HuH-7.5 (cell line): ENCODE measurements around the gene UBE2G2.

ENCODE experiments used
- DNase-seq: peaks from one replicate; pipeline ENCODE4 v3.0.0; 2011; ENCODE audit warnings: low spot score

The UBE2G2 gene

DNA sequence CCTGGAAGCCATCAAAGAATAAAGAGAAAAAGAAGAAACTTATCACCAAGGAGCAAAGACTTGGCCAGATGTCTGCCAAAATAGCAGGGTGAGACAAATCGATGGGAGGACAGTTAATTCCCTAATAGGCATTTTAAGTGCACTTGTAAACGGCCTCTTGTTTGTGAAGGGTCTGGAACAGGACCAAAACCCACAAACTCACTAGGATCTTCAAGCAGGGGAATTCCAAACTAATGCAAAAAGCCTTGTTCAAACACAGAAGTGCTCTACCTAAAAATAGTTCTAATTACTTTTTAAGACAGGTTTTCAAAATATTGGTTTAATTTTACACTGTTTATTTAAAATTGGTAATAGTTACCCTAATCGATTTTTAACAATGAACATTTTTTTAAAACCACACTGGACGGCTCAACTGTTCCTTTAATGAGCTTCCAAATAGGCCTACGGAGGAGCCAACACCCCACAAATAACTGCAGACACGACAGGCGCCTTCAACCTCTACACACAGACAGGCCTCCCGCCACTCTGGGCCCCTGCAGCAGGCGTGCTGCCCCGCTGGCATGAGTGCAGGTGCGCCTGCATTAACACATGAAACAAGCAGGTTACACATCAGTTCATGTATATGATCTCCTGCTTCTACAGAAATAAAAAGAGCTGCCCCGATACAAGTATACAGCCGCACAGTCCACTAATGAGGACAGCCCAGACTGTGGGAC is 15.8 kb downstream of the UBE2G2 start:
- DNase-seq: no peak

DNA sequence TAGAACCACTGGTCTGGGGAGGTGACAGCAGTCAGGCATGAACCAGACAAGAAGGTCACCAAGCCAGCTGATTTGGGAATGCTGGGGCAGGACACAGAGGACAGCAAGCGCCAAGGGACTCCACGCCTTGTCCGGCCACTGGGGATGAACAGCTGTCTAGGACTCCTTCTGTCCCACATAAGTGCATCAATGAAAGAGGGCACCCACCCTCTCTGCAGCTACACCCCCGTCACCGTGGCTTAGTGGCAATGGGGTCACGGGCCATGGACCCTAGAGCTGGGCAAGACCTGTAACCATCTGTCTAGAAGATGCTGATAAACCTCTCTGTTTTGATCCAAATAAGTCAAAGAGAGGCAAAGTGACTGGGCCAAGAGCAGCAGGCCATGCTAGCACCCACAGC is 16.8 kb downstream of the UBE2G2 start:
- no peak for DNase-seq

DNA sequence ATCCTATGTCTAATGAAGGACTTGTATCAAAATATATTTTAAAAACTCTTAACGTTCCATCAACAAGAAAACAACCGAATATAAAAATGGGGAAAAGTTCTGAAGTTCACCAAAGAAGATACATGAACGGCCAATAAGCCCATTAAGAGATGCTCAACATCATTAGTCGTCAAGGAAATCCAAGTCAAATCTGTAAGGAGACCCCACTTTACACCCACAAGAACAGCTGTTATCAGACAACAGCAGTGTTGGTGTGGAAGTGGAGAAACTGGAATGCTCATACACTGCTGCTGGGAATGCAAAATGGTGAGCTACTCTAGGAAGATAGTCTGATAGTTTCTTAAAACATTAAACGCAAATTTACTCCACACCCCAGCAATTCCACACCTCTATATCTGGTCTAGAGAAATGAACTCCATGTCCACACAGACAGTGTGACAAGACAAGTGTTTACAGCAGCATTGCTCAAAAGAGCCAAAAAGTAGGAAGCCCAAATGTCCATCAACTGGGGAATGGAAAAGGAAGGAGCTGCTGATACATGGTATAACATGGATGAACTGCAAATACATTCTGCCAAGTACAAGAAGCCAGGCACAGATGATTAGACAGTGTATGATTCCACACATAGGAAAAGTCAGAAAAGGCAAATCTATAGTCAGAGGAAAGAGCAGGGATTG is 18.5 kb downstream of the UBE2G2 start:
- no peak for DNase-seq

DNA sequence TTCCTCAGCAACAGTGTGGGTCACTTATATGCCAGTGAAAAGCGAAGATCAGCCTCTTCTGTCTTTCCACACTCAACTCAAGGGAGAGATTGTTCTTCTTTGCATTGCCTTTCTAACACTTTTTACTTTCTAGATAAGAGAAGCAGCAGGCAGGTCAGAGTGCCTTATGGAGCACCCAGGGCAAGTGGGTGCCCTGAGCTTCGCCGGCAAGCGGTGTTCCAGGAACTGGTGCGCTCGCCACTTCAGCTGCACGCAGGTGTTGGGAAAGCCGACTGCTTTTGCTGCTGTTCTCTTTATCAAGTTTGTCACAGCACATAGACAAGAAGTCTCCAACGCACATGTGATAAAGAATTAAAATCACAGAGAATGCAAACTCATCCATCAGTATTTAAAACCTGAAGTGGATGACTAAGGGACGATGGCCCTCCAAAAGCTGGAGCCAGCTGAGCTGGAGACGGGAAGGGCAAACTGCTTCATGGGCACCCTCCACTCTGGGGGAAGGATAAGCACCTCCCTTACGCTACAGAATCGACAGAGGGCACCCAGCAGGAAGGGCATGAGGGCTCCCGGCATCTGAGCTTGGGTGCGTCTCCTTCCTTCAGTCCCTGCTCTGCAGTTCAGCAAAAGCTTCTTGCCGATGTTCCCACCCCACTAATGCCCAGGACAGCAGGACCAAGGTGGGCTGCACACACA is 20.7 kb downstream of the UBE2G2 start:
- DNase-seq: no peak

DNA sequence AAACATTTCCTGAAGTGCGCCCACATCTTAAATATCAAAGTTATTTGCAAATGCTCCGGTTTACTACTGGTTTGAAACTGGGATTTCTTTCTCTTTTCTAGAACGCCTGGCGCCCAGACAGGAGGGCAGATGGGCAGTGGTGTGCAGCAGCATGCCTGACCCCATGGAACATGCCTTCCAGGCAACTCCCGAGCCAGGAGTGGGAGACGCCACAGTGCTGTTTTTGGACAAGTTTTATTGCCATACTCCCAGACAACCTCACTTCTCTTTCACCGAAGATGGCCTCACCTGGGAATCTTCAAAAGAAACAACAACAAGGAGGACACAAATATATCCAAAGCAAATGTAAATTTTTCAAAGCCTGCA is 21.5 kb downstream of the UBE2G2 start:
- no peak for DNase-seq

DNA sequence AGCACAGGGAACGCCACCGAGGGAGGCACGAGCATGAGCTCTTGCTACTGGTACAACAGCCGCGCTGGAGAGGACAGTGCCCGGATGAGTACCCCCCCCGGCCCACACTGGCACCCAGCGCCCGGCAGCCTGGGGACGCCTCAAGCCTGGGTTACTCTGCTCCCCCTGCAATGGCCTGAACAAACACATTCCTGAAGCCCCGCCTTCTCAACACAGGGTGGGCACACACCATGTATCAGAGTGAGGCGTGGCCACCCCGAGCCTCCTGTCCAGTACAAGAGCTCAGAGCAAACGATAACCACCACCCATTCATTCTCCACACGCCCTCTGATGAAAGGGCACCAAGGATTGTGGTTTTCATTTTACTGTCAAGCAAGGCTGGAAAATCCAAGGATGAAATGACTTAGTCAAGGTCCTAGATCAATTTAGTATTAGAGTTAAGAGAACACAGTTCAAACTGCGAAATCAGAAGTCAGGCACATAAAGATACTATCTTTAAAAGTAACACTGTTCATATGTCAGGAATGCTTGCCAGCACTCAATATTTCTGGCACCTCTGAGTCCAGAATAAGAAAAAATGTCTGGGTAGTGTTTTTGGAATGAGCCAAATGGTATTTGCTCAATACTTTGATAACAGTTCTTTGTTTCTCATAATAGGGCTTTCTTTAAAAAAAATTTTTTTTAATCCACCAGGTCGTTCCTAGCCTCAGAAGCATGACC is 22.0 kb downstream of the UBE2G2 start:
- DNase-seq: no peak

DNA sequence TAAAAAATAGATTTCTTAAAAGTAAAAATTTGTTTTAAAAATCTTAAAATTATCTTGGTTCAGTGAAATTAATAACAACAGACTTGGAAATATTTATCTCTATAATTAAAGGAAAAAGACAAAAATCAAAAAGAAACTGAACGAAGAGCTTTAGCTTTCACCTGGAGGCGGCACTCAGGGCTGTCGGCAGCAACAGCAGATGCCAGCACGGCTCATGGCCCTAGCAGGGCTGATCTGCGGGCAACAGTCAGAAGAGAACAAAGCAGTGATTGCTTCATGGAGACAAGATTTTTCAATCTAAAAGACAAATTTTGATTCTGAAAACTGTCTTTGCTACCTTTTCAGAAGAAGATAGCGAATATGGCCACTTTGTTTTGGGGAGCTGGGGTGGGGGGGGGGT is 22.6 kb downstream of the UBE2G2 start:
- DNase-seq: no peak

DNA sequence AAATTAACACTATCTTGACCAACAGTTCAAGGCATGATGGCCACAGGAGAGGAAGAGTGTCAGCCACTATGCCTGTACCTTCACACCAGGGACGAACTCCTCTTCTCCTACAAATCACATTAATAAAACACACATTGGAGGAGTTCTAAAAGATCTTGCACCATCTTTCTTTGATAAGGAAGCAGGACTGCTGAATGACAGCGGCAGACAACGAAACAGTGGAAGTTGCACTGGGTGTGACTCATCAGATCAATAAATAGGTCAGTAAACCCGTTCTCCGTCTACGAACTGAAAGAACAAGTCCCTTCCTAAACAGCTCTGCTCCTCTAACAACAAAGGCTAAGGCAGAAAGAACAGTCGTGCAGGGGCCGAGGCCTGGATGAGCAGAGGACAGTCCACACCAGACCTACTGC is 23.1 kb downstream of the UBE2G2 start:
- no peak for DNase-seq

DNA sequence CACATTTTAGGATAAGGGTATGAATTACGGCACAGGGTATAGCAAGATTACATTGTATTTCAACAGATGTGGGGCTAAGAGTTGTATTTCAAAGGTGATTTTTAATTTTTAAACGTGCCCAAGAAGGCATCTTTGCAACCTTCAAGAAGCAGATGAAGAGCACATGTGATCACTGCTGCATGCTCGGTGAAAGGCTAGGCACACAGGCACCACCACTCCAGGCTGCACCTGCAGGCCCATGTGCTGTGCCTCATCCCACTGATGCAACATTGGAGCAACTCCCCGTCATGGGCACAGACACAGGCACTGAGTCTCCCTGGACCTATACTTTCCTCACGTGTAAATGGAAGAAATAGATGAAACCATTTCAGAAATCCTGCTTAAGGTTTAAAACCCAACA is 23.5 kb downstream of the UBE2G2 start:
- no peak for DNase-seq

DNA sequence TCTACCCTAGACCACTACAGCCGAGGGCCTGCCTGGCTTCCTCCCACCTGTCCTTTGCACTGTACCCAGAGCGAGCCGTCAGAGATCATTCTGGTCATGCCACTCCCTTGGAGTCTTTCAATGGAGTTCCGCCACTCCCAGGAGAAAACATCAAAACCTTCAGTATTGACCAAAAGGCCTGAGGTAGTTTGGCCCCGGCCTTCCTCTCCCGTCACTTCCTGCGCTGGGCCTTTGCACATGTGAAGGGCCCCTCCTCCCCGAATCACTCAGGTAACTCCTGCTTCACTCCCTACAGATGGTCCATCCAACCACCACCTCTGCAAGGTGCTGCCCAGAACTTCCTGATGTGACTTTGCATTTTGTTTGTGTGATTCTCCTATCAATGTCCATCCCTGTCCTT is 26.6 kb downstream of the UBE2G2 start:
- no peak for DNase-seq

DNA sequence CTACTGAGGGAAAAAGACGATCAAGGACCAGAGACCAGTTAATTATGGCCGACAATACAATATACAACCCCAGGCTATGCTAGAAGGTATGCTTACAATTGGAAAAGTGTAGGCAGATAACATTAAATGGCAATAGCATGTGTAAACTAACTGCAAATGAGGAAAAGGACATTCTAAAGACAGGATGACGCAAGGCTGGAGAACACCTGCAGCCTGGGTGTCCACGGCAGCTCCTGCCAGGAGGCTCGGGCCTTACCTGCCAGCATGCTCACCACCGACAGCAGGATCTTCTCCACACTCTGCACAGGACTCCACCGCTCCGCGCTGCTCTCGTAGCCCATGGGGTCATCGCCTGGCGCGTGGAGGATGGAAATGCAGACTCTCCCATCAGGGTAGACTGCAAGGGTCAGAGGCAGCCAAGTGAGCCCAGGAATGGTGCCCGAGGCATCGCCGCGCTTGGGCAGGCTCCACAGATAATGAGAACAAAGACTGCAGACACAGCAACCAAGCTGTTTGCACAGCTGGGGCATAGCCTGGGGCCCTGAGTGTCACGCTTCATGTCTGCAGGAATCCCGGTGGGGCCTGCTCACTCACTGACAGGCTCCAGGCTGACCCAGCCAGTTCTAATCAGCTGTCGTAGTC is 28.2 kb downstream of the UBE2G2 start:
- DNase-seq: no peak

DNA sequence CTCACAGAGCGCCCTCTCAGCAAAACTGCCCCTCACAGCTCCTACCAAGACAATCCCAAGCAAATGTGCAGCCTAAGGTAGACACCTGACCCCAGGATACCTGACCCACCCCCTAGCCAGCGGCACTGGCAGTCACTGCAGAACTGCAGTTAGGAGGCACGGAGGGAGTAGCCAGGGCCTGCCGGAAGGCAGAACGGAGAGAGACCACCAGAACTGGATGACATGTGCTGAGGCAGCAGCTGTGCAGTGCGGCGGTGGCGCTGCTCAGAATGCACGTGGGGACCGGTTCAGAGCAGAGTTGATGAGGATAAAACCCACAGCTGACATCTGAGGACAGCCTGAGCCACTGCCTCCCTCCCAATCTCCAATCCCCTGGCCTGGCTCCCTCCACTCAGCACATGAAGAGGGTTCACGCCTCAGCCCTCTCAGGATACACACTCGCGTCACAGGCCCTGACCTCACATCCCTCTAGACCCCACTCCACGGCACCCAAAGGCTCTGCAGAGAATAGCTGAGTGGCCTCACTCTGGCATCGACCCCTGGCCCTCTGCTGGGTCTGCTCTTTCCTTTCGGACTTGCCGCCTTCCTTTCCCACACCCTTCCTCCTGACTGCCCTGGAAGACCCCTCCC is 29.6 kb downstream of the UBE2G2 start:
- DNase-seq: no peak

DNA sequence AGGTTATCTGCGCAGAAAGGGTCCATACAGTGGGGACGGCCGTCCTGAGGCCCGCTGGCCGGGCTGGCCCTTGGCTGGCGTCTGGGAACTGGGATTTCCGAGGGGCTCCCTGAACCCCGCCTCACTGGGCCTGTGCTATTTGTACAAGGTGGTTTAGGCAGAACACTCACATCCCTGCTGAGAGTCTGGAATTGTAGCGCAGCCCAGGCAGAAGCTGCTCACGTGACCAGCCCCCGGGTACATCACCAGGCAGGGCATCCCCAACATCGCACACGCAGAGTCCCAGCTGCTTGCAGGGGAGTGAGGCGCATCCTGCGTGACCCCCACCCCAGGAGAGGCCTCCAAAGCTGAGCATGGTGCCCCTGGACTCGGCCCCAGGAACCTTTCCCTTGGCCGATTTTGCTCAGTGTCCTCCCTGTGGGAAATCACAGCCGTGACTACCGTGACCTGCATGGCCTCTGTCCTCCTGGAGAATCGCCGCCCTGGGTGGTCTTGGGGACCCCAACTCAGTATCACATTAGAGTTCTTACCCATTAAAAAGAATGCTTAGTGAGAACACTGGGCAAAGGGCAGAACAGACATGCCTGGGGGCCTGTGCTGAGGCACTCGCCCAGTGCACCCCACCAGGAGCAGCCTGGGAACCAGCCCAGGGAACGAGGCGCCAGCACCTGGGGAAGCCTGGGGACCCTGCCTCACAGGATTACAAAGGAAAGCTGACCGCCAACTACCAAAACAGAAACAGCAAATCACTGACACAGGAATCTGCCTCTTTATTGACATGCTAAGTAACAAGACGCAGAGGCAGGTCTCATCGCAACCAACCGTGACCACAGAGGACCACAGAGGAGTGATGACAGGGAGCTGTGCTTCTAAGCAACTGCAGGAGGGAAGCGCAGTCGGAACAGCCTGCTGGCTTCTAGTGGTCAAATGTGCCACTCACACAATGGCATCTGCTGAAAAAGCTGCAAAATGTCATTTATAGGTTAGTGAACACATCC is 33.5 kb downstream of the UBE2G2 start:
- DNase-seq: no peak

DNA sequence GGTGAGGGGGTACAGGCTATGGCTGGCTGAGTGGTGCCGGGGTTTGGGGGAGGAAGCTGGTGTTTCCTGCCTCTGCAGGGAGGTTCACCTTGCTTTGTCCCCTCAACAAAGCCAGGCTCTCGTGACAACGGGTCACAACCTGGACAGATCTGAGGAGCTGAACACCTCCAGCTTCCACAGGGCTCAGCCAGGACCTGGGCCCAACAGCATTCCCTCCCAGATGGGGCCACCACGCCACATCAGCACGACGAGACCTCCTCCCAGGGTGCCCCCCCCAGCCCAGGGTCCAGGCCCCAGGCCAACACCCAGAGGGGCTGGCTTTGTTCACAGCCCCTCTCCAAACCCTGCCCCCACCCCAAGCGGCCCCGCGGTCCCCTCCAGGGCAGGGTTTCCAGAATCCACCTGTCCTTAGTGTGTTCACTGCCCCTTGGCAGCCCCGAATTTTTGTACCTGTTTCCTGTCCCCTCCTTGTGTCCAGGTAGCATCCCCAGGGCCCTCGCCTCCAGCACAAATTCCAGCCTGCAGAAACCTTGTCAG is 34.7 kb downstream of the UBE2G2 start:
- no peak for DNase-seq

DNA sequence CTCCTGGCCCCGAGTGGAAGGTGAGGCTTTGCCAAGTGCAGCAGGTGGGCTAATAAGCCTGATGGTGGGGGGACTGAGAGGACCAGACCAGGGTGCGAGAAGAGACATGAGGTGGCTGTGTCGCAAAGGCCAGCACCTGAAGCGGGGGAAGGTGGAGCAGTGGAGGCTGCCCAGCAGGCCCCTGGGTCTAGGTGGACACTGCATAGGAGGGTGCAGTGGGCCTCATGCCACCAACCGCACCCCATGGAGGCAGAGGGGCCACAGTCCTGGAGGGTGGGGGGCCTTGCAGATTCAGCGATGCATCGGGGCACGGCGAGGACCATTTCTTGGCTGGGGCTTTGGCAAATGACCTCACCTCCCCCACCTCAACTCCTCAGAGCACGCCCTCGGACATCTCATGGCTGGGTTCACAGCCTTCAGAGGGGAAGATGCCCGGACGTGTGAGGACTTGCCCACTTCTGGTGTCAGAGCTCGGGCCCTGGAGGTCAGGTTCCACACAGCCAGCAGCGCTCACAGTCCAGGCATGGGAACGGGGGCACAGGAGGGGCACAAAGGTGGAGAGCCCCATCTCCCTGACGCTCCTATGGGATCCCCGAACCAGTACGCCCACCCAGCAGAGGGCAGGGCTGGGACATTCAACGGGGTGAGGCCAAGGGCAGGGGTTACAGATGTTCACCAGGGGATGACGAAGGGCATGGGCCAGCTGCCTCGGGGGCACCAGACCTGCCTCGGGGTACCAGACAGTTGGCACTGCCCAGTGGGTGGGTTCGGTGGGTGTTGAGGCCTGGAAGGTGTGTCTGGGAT is 35.4 kb downstream of the UBE2G2 start:
- DNase-seq: no peak

DNA sequence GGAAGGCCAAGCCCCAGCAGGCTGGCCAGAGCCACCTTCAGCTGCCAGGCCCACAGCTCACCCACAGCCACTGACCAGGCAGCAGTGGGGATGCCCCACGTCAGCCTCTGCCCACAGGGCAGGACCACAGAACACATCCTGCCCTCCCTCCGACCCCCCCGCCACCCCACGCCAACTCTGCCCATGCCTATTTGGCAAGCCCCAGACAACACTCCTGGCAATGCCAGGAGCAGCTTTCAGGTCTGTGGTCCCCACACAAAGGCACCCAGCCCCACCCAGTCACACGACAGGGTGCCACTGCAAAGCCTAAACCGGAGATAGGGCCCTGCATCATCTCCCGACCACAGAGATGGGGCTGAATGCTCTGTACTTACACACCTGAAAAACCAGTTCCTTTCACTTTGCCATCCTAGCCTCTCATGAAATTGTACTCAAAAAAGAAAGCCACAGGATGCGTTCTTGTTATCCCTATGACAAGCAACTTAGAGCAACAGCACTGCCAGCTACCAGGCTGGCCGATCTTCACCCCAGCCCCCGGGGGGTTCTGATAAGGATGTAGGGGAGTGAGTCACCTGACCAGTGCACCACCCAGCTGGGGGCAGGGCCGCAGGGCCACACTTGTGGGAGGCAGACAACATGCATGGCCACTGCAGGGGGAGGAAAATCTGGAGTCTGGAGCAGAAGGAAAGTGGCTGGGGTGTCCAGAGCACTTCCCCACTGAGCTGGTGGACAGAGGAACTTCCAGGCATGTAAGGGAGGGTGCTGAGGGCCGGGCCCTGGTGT is 36.2 kb downstream of the UBE2G2 start:
- no peak for DNase-seq

DNA sequence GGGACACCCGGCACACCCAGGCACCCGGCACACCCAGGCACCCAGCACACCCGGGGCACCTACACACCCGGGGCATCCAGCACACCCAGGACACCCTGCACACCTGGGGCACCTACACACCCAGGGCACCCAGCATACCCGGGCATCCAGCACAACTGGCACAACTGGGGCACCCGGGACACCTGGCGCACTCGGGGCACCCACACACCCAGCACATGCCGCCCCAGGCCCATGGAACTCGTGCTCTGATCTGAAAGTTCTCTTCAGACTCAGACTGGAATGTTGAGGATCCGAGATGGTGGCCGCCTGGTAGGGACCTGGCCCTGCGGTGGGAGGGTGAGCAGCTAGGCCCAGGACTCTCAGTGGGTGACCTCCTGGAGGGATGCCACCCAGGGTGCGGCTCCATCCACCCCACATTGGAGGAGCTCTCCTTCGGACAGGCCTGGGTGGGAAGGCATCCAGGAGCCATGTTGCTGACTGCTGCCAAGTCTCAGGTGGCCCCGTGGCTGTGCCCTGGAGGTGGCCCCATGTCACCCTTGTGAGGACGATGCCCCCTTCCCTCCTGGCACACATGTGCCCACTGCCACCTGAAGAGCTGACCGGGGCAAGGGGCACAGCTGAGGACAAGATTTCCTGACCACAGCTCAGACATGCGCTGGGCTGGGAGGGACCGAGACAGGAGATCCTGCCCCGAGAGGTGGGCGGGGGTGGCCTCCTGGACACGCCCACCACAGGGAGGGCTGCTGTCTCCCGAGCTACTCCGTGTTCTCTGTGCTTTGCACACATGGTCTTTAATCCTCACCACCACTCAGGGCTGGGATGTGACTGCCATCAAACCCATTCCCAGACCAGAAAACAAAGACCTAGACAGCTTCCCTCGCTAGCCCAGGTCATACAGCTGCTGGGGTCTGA is 37.0 kb downstream of the UBE2G2 start:
- no peak for DNase-seq
